ENCODE data around the gene FAM184B. TPM values are rescaled to one million over a fixed set of nuclear protein-coding genes. Genes with fewer than 3 reads are reported as not detected.

FAM184B gene
- total RNA-seq, 1 donor from 2014 or later = 0.08 TPM

- H3K36me3 Mint-ChIP-seq (ENCODE audit: low read depth, unreplicated experiment) = no peaks in the 10 kb centered on the region
- H3K27me3 Mint-ChIP-seq (ENCODE audit: unreplicated experiment) = peaks cover 3% of the 10 kb centered on the region
- DNase-seq (ENCODE audit: low spot score) = no peak
- H3K9me3 Mint-ChIP-seq (ENCODE audit: unreplicated experiment) = no peaks in the 10 kb centered on the region
- no peak overlapping the region for H3K27ac Mint-ChIP-seq (ENCODE audit: unreplicated experiment)
- TF ChIP-seq CTCF (IDR thresholded peaks at IDR 0.05; ENCODE audit: unreplicated experiment) = no peak
- no peaks in the 10 kb centered on the region for H3K4me1 Mint-ChIP-seq (ENCODE audit: unreplicated experiment)
- H3K4me3 Mint-ChIP-seq (ENCODE audit: unreplicated experiment) = no peak overlapping the region
These were observed 14.5 kb downstream of the FAM184B start for GRCh38 chr4:17766826-17767458.

GRCh38 chr4:17765514-17766286 lies 15.7 kb downstream of the FAM184B start:
- H3K27me3 Mint-ChIP-seq (ENCODE audit: unreplicated experiment) = peaks cover 3% of the 10 kb centered on the region
- no peak for DNase-seq (ENCODE audit: low spot score)
- no peaks in the 10 kb centered on the region for H3K9me3 Mint-ChIP-seq (ENCODE audit: unreplicated experiment)
- H3K36me3 Mint-ChIP-seq (ENCODE audit: low read depth, unreplicated experiment) = no peaks in the 10 kb centered on the region
- H3K4me1 Mint-ChIP-seq (ENCODE audit: unreplicated experiment) = no peaks in the 10 kb centered on the region
- H3K27ac Mint-ChIP-seq (ENCODE audit: unreplicated experiment) = no peak overlapping the region
- H3K4me3 Mint-ChIP-seq (ENCODE audit: unreplicated experiment) = no peak overlapping the region
- no peak for TF ChIP-seq CTCF (IDR thresholded peaks at IDR 0.05; ENCODE audit: unreplicated experiment)

GRCh38 chr4:17763931-17764330 lies 17.5 kb downstream of the FAM184B start:
- H3K36me3 Mint-ChIP-seq (ENCODE audit: low read depth, unreplicated experiment) = no peaks in the 10 kb centered on the region
- no peaks in the 10 kb centered on the region for H3K9me3 Mint-ChIP-seq (ENCODE audit: unreplicated experiment)
- H3K27me3 Mint-ChIP-seq (ENCODE audit: unreplicated experiment) = peaks cover 7% of the 10 kb centered on the region
- no peak overlapping the region for H3K4me3 Mint-ChIP-seq (ENCODE audit: unreplicated experiment)
- no peak for DNase-seq (ENCODE audit: low spot score)
- no peak overlapping the region for H3K27ac Mint-ChIP-seq (ENCODE audit: unreplicated experiment)
- TF ChIP-seq CTCF (IDR thresholded peaks at IDR 0.05; ENCODE audit: unreplicated experiment) = no peak
- no peaks in the 10 kb centered on the region for H3K4me1 Mint-ChIP-seq (ENCODE audit: unreplicated experiment)

- no peak for DNase-seq (ENCODE audit: low spot score)
- no peak for TF ChIP-seq CTCF (IDR thresholded peaks at IDR 0.05; ENCODE audit: unreplicated experiment)
- Mint-ChIP-seq H3K9me3 (ENCODE audit: unreplicated experiment) (no peaks in the 10 kb centered on the region), H3K27ac (ENCODE audit: unreplicated experiment) (no peak overlapping the region), H3K4me3 (ENCODE audit: unreplicated experiment) (no peak overlapping the region), H3K36me3 (ENCODE audit: low read depth, unreplicated experiment) (no peaks in the 10 kb centered on the region), H3K4me1 (ENCODE audit: unreplicated experiment) (no peaks in the 10 kb centered on the region), H3K27me3 (ENCODE audit: unreplicated experiment) (peaks cover 7% of the 10 kb centered on the region)
These were observed 18.0 kb downstream of the FAM184B start for GRCh38 chr4:17763416-17763815.

- H3K4me3 Mint-ChIP-seq (ENCODE audit: unreplicated experiment) = no peak overlapping the region
- no peaks in the 10 kb centered on the region for H3K4me1 Mint-ChIP-seq (ENCODE audit: unreplicated experiment)
- H3K27me3 Mint-ChIP-seq (ENCODE audit: unreplicated experiment) = peaks cover 7% of the 10 kb centered on the region
- H3K9me3 Mint-ChIP-seq (ENCODE audit: unreplicated experiment) = no peaks in the 10 kb centered on the region
- H3K36me3 Mint-ChIP-seq (ENCODE audit: low read depth, unreplicated experiment) = no peaks in the 10 kb centered on the region
- DNase-seq (ENCODE audit: low spot score) = no peak
- TF ChIP-seq CTCF (IDR thresholded peaks at IDR 0.05; ENCODE audit: unreplicated experiment) = no peak
- H3K27ac Mint-ChIP-seq (ENCODE audit: unreplicated experiment) = no peak overlapping the region
These were observed 18.7 kb downstream of the FAM184B start for GRCh38 chr4:17762726-17763125.
